Posterior vena cava (tissue), 2 donors: Measurements from ENCODE around the gene FOXRED1. TPM values are rescaled to one million over a fixed set of nuclear protein-coding genes. Genes with fewer than 3 reads are reported as not detected.

ENCODE experiments used
- total RNA-seq, 2 donors: library from RNA; stranded (reverse); fragmentation: NEBNext Ultra II Directional; extraction: Animal tissue kit (Norgen Biotek cat#: 25700); gene quantifications; one replicate each; pipeline ENCODE4 v1.2.1, GENCODE V29; 2021
- donor health status: DM: yes; HTN: yes; CAD: no.
- donor health status: DM: yes; HTN: yes; CAD: no.

FOXRED1 gene
- total RNA-seq, 2 donors from 2014 or later, result 10.3 to 16.1 TPM

Other genes starting within 250 kb of the FOXRED1 start
- gene CDON, start 206.3 kb upstream of the FOXRED1 start, total RNA-seq, result 10 to 100 TPM; 11.2 to 31.3 TPM
- gene RPUSD4, start 57.5 kb upstream of the FOXRED1 start, total RNA-seq, result 10 to 100 TPM; 11.8 to 17.0 TPM
- gene FAM118B, start 57.4 kb upstream of the FOXRED1 start, total RNA-seq, result 10 to 100 TPM; 11.6 to 14.4 TPM
- 10 to 100 TPM; 79.7 to 82.0 TPM for gene SRPRA, start 259 bp upstream of the FOXRED1 start, total RNA-seq
- gene TIRAP, start 13.9 kb downstream of the FOXRED1 start, total RNA-seq, result 10 to 100 TPM in 1 of 2 donors, 1 to 10 TPM in 1; 7.7 to 12.5 TPM
- gene DCPS, start 34.9 kb downstream of the FOXRED1 start, total RNA-seq, result 10 to 100 TPM; 11.3 to 14.3 TPM
- gene ST3GAL4, start 86.5 kb downstream of the FOXRED1 start, total RNA-seq, result 10 to 100 TPM; 36.8 to 44.6 TPM